ENCODE results near the gene BCAP31.

GRCh38 chrX:153755136-153755535 is 30.9 kb upstream of the BCAP31 start:
- TF ChIP-seq SNAI2 (CRISPR knock-in tag; IDR thresholded peaks at IDR 0.05) (no peak), PATZ1 (CRISPR knock-in tag; IDR thresholded peaks at IDR 0.05; ENCODE audit: borderline replicate concordance) (no peak), GLIS3 (CRISPR knock-in tag; IDR thresholded peaks at IDR 0.05) (no peak), CSDC2 (CRISPR knock-in tag; IDR thresholded peaks at IDR 0.05) (no peak), CSRNP3 (CRISPR knock-in tag; IDR thresholded peaks at IDR 0.05) (no peak), ZNF565 (CRISPR knock-in tag; conservative IDR thresholded peaks at IDR 0.05; ENCODE audit: low read depth) (no peak), TCF4 (CRISPR knock-in tag; IDR thresholded peaks at IDR 0.05; ENCODE audit: borderline replicate concordance) (no peak), ZFP30 (CRISPR knock-in tag; IDR thresholded peaks at IDR 0.05) (no peak), ZC3H10 (CRISPR knock-in tag; IDR thresholded peaks at IDR 0.05) (no peak), TOX (CRISPR knock-in tag; IDR thresholded peaks at IDR 0.05; ENCODE audit: borderline replicate concordance) (no peak)
